OCI-LY3 (cell line): Measurements from ENCODE around the gene MISP.

ENCODE experiments used
- H2AFZ ChIP-seq: fragments of 200-600, 300-600 bp; shearing (Covaris generic); 2 replicates; pipeline ENCODE4 v1.6.0; 2014; ENCODE audit warnings: antibody characterized with exemption, low read depth, low read length
- H3K27ac ChIP-seq: fragments of 200-600, 300-600 bp; sonication (generic); 2 replicates; pipeline ENCODE4 v1.5.1; 2014; ENCODE audit warnings: mild to moderate bottlenecking, low read length, moderate library complexity, mixed read lengths
- H3K27me3 ChIP-seq: fragments of 200-600, 300-600 bp; sonication (generic); 2 replicates; pipeline ENCODE4 v1.6.1; 2014; ENCODE audit warnings: low read depth, low read length, mixed read lengths
- H3K36me3 ChIP-seq: fragments of 200-600, 300-600 bp; sonication (generic); replicated peaks from 2 replicates; pipeline ENCODE3; 2014; ENCODE audit warnings: low read depth, low read length, mixed read lengths
- H3K4me1 ChIP-seq: fragments of 300-600, 200-600 bp; sonication (generic); 2 replicates; pipeline ENCODE4 v1.6.1; 2014; ENCODE audit warnings: low read length, mixed read lengths
- H3K4me2 ChIP-seq: fragments of 200-600, 300-600 bp; sonication (generic); 2 replicates; pipeline ENCODE4 v1.6.1; 2014; ENCODE audit warnings: low read length, mixed read lengths
- H3K4me3 ChIP-seq: fragments of 300-600, 200-600 bp; sonication (generic); 2 replicates; pipeline ENCODE4 v1.5.1; 2014; ENCODE audit warnings: antibody characterized with exemption, mild to moderate bottlenecking, low read length, moderate library complexity
- H3K79me2 ChIP-seq: fragments of 300-600, 200-600 bp; shearing (Covaris generic); 2 replicates; pipeline ENCODE4 v1.6.1; 2014; ENCODE audit warnings: mild to moderate bottlenecking, low read length, mixed read lengths
- H3K9ac ChIP-seq: fragments of 300-600, 200-600 bp; shearing (Covaris generic); 2 replicates; pipeline ENCODE4 v1.6.0; 2014; ENCODE audit warnings: mild to moderate bottlenecking, low read length, moderate library complexity
- H3K9me3 ChIP-seq: fragments of 200-600, 300-600 bp; shearing (Covaris generic); 2 replicates; pipeline ENCODE4 v1.6.1; 2014; ENCODE audit warnings: low read length, mixed read lengths; ENCODE audit not compliant: insufficient read depth
- H4K20me1 ChIP-seq: fragments of 200-600, 300-600 bp; sonication (generic); 2 replicates; pipeline ENCODE4 v1.6.1; 2016; ENCODE audit warnings: low read length, mixed read lengths; ENCODE audit not compliant: insufficient read depth
- CTCF ChIP-seq: fragments of 200-600, 300-600 bp; sonication (generic); IDR thresholded peaks from 2 replicates; pipeline ENCODE4 v1.5.1; 2014; ENCODE audit warnings: antibody characterized with exemption, low read length, low read depth
- EZH2phosphoT487 ChIP-seq: fragments of 200-600 bp; shearing (Covaris generic); IDR thresholded peaks from 2 replicates; pipeline ENCODE4 v1.6.1; 2018; ENCODE audit warnings: antibody characterized with exemption, mixed run types, low read depth

Gene MISP

GRCh38 chr19:718991-719512 lies 31.9 kb upstream of the MISP start:
- Histone ChIP-seq H2AFZ (no peak overlapping the region), H3K36me3 (no peaks in the 10 kb centered on the region), H3K27me3 (0 out of 2 replicates have a peak, but pooled peaks cover 7% of the 10 kb centered on the region), H3K4me1 (peaks cover 35% of the 10 kb centered on the region), H4K20me1 (no peaks in the 10 kb centered on the region), H3K9me3 (no peaks in the 10 kb centered on the region), H3K9ac (no peak overlapping the region), H3K79me2 (no peaks in the 10 kb centered on the region), H3K27ac (no peak overlapping the region), H3K4me3 (no peak overlapping the region), H3K4me2 (peak overlapping the region; percentile 64)
- TF ChIP-seq CTCF (no peak), EZH2phosphoT487 (no peak)

GRCh38 chr19:719636-720344 lies 31.1 kb upstream of the MISP start:
- no peak overlapping the region for H2AFZ ChIP-seq
- 0 out of 2 replicates have a peak, but pooled peaks cover 9% of the 10 kb centered on the region for H3K27me3 ChIP-seq
- H3K36me3 ChIP-seq = no peaks in the 10 kb centered on the region
- TF ChIP-seq CTCF (no peak), EZH2phosphoT487 (no peak)
- H3K4me1 ChIP-seq = peaks cover 36% of the 10 kb centered on the region
- no peaks in the 10 kb centered on the region for H3K9me3 ChIP-seq
- H3K79me2 ChIP-seq = no peaks in the 10 kb centered on the region
- H3K4me3 ChIP-seq = no peak overlapping the region
- no peak overlapping the region for H3K27ac ChIP-seq
- H3K4me2 ChIP-seq = no peak overlapping the region
- H4K20me1 ChIP-seq = no peaks in the 10 kb centered on the region
- no peak overlapping the region for H3K9ac ChIP-seq

GRCh38 chr19:720345-721160 lies 30.4 kb upstream of the MISP start:
- Histone ChIP-seq H3K4me2 (no peak overlapping the region), H4K20me1 (no peaks in the 10 kb centered on the region), H3K4me3 (no peak overlapping the region), H3K27me3 (0 out of 2 replicates have a peak, but pooled peaks cover 9% of the 10 kb centered on the region), H3K4me1 (peaks cover 36% of the 10 kb centered on the region), H3K36me3 (no peaks in the 10 kb centered on the region), H3K27ac (no peak overlapping the region), H3K79me2 (no peaks in the 10 kb centered on the region), H3K9me3 (no peaks in the 10 kb centered on the region), H3K9ac (no peak overlapping the region), H2AFZ (no peak overlapping the region)
- TF ChIP-seq EZH2phosphoT487 (no peak), CTCF (no peak)

- peaks cover 35% of the 10 kb centered on the region for H3K4me1 ChIP-seq
- no peaks in the 10 kb centered on the region for H3K36me3 ChIP-seq
- H3K4me3 ChIP-seq = no peak overlapping the region
- H3K9ac ChIP-seq = no peak overlapping the region
- H3K79me2 ChIP-seq = no peaks in the 10 kb centered on the region
- TF ChIP-seq CTCF = no peak
- no peak for TF ChIP-seq EZH2phosphoT487
- H4K20me1 ChIP-seq = no peaks in the 10 kb centered on the region
- H3K4me2 ChIP-seq = peak overlapping the region; percentile 34
- H2AFZ ChIP-seq = no peak overlapping the region
- H3K9me3 ChIP-seq = no peaks in the 10 kb centered on the region
- H3K27me3 ChIP-seq = 0 out of 2 replicates have a peak, but pooled peaks cover 9% of the 10 kb centered on the region
- H3K27ac ChIP-seq = no peak overlapping the region
Observed at GRCh38 chr19:722553-723101, 28.3 kb upstream of the MISP start.
